GM12874 (cell line): Measurements from ENCODE around the gene BRD3OS.

Experiments
- TF ChIP-seq, protein P1 (sequence below): IDR thresholded peaks from 2 replicates; pipeline ENCODE4 v1.5.1; 2011; ENCODE audit warnings: low read depth, mild to moderate bottlenecking, control low read depth, low read length, moderate library complexity; ENCODE audit not compliant: insufficient read depth

Gene BRD3OS

GRCh38 chr9:134061688-134062371, 36.5 kb downstream of the BRD3OS start:
- TF ChIP-seq, protein P1, sequence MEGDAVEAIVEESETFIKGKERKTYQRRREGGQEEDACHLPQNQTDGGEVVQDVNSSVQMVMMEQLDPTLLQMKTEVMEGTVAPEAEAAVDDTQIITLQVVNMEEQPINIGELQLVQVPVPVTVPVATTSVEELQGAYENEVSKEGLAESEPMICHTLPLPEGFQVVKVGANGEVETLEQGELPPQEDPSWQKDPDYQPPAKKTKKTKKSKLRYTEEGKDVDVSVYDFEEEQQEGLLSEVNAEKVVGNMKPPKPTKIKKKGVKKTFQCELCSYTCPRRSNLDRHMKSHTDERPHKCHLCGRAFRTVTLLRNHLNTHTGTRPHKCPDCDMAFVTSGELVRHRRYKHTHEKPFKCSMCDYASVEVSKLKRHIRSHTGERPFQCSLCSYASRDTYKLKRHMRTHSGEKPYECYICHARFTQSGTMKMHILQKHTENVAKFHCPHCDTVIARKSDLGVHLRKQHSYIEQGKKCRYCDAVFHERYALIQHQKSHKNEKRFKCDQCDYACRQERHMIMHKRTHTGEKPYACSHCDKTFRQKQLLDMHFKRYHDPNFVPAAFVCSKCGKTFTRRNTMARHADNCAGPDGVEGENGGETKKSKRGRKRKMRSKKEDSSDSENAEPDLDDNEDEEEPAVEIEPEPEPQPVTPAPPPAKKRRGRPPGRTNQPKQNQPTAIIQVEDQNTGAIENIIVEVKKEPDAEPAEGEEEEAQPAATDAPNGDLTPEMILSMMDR, result no peak

GRCh38 chr9:134062461-134063087, 37.3 kb downstream of the BRD3OS start:
- TF ChIP-seq, protein P1, result no peak

GRCh38 chr9:134063088-134063570, 37.8 kb downstream of the BRD3OS start:
- TF ChIP-seq, protein P1, result no peak

- TF ChIP-seq, protein P1, result no peak
Observed at GRCh38 chr9:134063571-134064450, 38.5 kb downstream of the BRD3OS start.

DNA sequence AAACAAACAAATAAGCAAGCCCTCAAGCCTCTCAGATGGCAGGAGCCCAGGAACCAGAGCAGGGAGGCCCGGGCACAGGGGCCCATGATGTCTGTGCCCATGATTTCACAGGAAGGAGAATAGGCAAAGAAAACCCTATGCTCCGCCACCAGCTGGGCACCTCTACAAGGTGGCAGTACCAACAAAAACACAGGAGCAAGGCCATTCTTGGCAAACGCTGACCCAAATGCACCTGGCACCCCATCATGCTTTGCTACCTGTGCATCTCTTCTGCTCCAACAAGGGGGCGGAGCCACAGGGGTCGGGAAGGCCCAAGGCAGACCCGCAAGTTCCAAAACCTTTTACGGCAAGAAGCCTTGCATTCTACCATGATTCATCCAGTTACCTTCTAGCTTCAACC, 39.4 kb downstream of the BRD3OS start:
- TF ChIP-seq, protein P1, result no peak

GRCh38 chr9:134065612-134066419, 40.5 kb downstream of the BRD3OS start:
- TF ChIP-seq, protein P1, result no peak

GRCh38 chr9:134066526-134066912, 41.2 kb downstream of the BRD3OS start:
- TF ChIP-seq, protein P1, result no peak
